GM10248 (cell line): ENCODE data around the gene PKP1.

Experiments used
- CTCF ChIA-PET: fragments of 300-600 bp; sonication (Branson Sonifier 250); formaldehyde crosslinking; extraction: SDS; loops from one replicate; lab custom pipeline; 2021; ENCODE audit warnings: antibody characterized with exemption; lab: Yijun Ruan, JAX
- POLR2A ChIA-PET: fragments of 350-650 bp; sonication (Branson Sonifier 250); formaldehyde crosslinking; extraction: SDS; loops from one replicate; lab custom pipeline; 2020; ENCODE audit warnings: antibody characterized with exemption; lab: Yijun Ruan, JAX
- DNase-seq: peaks from one replicate; pipeline ENCODE4 v3.0.0; 2012; ENCODE audit errors: extremely low spot score
- TF ChIP-seq, protein P1 (sequence below): IDR thresholded peaks from 2 replicates; pipeline ENCODE4 v1.5.1; 2012; ENCODE audit warnings: mild to moderate bottlenecking, low read depth; ENCODE audit errors: extremely low read depth, missing control alignments, control extremely low read depth

Gene PKP1

DNA sequence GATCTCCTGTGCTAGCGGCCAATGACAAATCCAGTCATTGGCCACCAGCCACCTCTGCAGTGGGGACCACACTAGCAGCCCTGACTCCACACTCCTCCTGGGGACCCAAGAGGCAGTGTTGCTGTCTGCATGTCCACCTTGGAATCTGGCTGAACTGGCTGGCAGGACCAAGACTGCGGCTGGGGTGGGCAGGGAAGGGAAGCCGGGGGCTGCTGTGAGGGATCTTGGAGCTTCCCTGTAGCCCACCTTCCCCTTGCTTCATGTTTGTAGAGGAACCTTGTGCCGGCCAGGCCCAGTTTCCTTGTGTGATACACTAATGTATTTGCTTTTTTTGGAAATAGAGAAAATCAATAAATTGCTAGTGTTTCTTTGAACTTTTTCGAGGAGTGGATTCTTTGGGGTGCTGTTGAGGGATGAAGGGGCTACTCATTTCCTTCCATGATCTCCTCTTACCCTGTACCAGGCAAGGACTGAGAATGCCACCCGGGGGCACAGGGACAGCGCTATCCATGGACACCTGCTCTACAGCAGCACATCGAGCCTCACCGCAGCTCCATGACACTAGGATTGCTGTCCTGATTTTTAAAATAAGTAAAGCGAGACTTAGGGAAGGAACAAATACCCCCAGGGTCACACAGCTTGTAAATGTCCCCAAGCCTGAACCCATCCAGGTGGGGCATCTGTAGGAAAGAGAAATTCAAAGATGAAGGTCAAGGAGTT is 49.5 kb downstream of the PKP1 start:
- DNase-seq: no peak
- ChIA-PET CTCF (interaction anchor here (1.2 kb wide), 1 partner anchor 15 kb away, joined by 3 read pairs; no protein-coding TSS in a partner anchor), POLR2A (no interaction called here)
- TF ChIP-seq, protein P1, sequence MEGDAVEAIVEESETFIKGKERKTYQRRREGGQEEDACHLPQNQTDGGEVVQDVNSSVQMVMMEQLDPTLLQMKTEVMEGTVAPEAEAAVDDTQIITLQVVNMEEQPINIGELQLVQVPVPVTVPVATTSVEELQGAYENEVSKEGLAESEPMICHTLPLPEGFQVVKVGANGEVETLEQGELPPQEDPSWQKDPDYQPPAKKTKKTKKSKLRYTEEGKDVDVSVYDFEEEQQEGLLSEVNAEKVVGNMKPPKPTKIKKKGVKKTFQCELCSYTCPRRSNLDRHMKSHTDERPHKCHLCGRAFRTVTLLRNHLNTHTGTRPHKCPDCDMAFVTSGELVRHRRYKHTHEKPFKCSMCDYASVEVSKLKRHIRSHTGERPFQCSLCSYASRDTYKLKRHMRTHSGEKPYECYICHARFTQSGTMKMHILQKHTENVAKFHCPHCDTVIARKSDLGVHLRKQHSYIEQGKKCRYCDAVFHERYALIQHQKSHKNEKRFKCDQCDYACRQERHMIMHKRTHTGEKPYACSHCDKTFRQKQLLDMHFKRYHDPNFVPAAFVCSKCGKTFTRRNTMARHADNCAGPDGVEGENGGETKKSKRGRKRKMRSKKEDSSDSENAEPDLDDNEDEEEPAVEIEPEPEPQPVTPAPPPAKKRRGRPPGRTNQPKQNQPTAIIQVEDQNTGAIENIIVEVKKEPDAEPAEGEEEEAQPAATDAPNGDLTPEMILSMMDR: no peak

DNA sequence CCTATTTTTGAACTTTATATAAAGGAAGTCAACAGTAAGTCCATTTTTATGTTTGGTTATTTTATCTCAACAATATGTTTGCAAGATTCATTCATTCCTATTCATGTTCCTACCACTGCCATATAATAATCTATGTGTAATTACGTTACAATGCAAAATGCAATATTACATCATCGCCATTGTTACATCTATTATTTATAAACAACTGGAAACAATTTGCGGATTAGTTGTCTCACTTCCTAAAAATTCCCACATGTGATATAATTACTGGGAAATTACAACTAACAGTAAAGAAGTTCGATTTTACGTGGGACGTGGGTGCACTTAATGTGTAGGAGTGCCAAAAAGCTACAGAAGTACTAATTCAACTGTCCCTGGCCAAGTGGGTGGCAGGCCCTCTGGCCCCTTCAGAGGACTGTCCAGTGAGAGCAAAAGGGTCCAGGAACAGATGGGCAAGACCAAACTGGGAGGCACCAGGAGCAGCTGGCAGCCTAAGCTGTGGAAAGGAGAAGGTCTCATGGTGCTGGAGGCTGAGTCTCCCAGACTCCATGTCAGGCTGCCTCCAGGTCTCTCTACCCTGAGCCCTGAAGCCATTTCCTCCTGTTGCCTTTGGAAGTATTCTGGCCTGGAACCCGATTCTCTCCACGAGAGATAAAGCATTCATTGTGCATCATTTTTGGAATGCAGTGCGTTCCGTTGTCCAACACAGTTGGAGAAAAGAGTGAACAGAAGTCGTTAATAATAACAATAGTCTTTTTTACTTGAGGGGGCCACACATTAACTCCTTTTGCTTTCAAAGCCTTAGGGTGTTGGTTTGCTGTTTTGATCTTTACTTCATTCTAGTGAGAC is 51.2 kb downstream of the PKP1 start:
- CTCF ChIA-PET: interaction anchor here (0.8 to 1.2 kb wide), 2 partner anchors 14 to 178 kb away, joined by 3 read pairs; no protein-coding TSS in a partner anchor
- no peak for DNase-seq
- POLR2A ChIA-PET: no interaction called here
- TF ChIP-seq, protein P1: no peak

DNA sequence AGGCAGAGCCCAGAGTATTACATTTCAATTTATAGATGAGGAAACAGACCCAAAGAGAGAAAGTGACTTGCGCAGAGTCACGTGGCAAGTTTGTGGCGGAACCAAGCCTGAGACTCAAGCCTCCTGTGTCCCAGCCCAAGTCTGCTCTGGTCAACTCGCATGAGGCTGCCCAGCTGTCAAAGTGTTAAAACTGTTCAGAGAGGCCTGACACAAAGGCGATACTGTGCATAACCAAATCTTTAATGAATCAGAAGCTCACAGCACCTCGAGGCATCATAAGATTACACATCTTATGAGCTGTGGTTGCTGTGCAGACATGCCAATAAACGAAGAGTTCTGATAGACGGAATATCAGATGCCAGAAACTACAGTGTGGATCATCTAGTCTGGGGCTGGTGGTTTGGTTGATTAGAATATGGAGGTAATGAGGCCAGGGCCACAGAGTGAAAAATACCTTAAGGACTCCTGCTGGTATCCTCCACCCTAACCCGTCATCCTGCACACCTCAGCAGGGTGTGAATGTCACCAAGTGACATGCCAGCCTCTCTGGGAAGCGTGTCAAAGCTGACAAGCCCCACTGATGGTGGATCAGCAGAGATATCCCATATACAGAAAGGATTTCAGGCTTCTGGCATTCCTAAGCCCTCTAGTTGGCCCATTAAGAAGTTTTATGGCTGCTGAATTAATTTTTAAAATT is 52.0 kb downstream of the PKP1 start:
- TF ChIP-seq, protein P1: no peak
- DNase-seq: no peak
- POLR2A ChIA-PET: no interaction called here
- CTCF ChIA-PET: interaction anchor here (1.5 kb wide), 1 partner anchor 12 kb away, joined by 8 read pairs; no protein-coding TSS in a partner anchor

DNA sequence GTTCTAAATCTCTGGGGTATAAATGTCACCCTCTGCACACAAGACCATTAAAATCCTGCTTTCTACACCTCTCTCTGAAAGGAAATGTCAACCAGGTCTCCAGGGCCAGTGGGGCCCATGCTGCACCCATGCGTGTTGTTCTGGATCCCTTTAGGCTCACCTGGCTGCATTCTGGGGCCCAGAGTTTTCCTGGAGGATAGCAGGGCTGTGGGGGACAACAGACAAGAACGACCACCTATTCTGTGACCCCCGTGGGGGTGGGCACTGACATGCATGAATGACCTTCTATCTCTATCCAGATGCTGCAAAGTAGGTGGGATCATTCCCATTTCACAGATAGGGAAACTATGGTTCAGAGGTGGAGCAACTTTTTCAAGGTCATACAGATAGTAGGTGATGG is 52.6 kb downstream of the PKP1 start:
- CTCF ChIA-PET: interaction anchor here (1.5 kb wide), 1 partner anchor 12 kb away, joined by 8 read pairs; no protein-coding TSS in a partner anchor
- POLR2A ChIA-PET: no interaction called here
- DNase-seq: no peak
- TF ChIP-seq, protein P1: no peak

DNA sequence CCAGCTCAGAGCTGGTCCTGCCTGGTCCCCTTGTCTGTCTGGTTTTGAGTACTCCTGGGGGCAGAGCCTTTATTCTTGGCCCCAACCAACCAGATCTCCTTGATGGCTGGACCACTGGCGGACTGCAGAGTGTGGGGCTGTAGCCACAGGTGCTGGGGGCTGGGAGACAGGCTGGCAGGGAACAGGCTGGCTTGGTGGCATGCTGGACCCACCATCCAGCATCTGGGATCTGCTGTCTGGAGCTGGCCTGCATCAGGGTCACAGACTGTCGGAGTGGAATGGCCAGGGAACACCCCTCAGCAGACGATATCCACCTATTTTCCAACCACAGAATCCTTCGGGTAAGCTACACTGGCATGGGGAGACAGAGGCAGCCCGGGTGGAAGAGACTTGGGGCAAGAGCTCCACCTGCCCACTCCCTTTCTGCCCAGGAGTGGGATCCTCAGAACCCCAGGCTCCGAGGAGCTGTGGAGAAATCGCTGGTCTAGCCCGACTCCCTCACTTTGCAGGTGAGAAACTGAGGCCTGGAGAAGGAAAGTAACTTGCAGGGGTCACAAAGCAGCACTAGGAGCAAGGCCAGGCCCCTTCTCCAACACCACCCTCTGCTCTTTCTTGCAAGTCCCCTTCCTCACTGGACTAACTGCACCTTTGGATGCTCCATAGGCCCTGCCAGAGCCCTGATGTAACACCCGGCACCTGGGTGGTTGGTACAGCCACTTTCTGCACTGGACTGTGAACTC is 53.6 kb downstream of the PKP1 start:
- DNase-seq: no peak
- ChIA-PET POLR2A (no interaction called here), CTCF (interaction anchor here (1.4 to 1.5 kb wide), 2 partner anchors 11 to 12 kb away, joined by 5 to 8 read pairs; no protein-coding TSS in a partner anchor)
- TF ChIP-seq, protein P1: no peak
